ENCODE results near the gene PLCB1. TPM values are rescaled to one million over a fixed set of nuclear protein-coding genes. Genes with fewer than 3 reads are reported as not detected.

PLCB1 gene
- total RNA-seq, 1 experiment from 2014 or later = 2.9 TPM

DNA sequence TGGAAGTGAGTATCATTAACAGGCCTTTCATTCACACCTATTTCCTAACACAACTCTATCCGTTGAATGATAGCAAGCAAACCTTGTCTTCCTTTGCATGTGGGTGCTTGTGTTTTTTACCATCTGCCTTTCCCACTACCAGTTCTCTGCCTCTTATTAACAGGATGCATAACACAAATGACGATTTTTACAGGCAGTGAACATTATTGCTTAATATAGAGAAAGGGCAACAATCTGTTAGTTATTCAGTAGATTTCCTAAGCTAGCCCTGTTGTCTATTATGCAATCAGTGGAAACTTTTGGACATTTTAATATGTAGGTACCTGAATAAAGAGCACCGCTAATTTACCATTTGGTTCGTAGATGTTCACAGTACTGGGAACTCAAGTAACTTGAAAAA is 588.0 kb downstream of the PLCB1 start:
- DNase-seq (ENCODE audit: low read depth) = no peak

DNA sequence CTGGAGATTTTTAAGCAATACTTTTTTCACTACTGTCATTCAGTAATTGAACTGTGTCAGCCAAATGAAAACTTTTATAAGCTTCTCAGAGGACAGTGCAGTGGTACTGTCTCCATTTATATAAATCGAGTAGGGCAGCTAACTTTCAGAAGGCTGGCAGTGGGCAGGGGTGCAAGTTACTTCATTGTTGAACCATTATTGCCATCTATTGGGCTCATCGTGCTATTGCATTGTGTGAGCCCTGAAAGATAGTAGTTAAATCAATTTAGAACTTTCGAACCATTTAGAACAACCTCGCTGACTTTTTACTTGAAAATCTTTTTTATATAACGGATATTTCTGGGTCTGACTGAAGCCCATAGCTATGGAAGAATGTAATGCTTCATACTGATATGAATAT is 589.0 kb downstream of the PLCB1 start:
- DNase-seq (ENCODE audit: low read depth) = peak; percentile 45

DNA sequence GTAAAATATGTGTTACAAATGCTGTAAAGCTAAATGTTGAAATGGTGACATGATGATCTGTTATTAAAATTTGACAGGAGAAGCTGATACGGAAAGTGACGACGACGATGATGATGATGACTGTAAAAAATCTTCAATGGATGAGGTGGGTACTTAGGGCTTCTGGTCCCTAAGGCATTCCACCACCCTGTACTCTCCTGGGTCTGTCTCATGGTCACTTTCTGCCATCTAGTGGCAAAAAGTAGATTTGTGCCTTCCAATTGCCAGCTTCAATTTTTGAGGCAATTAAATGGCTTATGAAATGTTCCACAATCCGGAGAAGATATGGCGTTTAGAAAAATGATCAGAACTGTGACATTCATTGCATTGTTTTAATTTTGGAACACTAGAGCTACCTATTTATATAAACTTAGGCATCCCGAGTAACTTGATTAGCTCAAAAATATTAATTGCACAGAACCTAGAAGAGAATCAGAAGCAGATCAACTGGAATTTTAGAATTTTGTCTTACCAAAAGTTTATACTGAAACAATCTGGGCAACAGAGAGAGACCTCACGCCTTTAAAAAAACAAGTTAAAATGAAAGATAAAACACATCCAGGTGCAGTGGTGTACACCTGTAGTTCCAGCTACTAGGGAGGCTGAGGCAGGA is 590.3 kb downstream of the PLCB1 start:
- DNase-seq (ENCODE audit: low read depth) = peak; percentile 58

DNA sequence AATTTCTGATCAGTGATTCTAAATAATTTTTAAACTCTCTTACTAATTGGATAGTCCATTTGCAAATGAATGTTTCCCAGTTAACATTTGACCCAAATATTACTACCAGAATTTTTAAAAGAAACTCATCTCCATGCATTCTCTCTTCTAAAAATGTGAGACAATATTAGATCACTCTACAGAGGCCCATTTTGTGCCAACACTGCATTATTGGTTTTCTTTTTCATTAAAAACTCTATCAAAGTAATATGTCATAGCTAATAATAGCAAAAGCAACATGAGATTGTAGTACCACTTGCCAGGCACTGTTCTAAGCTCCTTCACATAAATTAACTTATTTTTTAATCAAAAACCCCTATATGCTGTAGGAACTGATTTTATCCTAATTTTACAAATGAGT is 591.2 kb downstream of the PLCB1 start:
- DNase-seq (ENCODE audit: low read depth) = no peak

DNA sequence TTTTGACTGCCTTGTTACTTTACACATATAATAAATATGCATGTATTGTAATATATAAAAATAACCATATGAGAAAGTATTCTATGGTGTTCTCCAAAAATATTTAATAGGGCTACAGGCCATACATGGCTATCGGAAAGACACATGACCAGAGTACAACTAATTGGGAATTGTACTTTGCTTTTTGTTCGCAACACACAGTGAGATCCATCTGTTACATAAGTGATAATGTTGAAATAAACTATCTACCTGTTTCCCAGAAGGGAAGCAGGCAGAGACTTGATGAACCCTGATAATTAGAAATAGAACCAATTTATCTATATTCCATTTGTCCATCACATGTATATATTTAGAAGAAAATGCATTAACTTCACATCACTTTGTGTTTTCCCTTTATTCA is 592.8 kb downstream of the PLCB1 start:
- no peak for DNase-seq (ENCODE audit: low read depth)

DNA sequence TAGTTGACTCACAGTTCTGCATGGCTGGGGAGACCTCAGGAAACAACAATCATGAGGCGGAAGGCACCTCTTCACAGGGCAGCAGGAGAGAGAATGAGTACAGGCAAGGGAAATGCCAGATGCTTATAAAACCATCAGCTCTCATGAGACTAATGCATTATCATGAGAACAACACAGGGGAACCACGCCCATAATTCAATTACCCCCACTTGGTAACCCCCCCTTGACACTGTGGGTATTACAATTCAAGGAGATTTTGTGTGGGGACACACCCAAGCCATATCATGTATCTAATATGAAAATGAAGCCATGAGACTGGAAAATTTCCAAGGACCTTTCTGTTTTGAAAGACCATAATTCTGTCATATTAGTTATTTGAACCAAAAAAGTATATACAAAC is 594.4 kb downstream of the PLCB1 start:
- DNase-seq (ENCODE audit: low read depth) = no peak

DNA sequence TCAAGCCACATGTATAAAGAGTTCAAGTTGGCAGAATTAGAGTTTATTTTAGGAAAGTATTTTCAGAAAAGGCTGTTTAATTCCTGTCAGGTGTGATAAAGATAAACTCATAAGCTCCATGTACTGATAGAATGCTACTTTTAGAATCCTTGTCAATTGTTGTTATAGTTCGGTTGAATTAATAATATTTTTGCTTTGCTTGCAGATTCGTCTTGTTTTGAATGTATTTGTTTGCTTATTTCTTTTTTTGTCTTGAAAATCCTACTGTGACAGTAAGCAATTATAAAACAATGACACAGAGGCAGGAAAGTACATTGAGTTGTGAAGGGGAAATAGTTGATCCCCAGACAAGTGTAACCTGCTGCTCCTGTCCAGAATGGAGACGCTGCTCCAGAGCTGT is 602.9 kb downstream of the PLCB1 start:
- DNase-seq (ENCODE audit: low read depth) = no peak

DNA sequence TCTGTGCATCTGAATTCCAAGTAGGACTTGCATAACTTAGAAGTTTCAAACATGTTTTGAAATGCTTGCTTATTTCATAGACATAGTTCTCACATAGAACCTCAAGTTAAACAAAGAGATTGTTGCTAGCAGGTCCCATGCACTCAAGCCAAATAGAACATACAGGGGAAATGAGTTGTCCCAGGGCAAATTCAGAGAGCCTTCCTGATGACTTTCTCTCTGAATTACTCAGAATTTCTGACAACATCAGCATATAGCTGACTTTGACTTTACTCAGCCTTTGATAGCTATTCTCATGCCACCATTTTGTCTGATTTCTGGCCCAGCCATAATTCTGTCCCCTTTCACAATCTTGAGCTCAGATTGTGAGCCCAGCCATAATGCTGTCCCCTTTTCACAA is 603.6 kb downstream of the PLCB1 start:
- DNase-seq (ENCODE audit: low read depth) = no peak

DNA sequence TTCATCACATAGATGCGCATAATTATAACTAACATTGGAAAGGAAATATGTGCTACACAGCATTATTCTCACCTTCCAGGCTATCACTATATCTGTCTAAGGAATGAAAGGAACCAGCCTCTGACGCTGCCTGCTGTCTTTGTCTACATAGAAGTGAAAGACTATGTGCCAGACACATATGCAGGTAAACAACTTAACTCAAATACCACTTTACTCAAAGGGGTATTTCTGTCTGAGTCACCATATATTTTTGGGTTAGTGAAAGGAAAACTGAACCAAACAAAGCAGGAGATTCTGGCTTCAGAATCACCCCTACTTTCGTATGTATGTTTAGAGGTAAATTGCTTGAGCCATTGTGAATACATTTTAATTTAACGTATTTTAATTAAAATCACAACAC is 608.2 kb downstream of the PLCB1 start:
- DNase-seq (ENCODE audit: low read depth) = no peak

DNA sequence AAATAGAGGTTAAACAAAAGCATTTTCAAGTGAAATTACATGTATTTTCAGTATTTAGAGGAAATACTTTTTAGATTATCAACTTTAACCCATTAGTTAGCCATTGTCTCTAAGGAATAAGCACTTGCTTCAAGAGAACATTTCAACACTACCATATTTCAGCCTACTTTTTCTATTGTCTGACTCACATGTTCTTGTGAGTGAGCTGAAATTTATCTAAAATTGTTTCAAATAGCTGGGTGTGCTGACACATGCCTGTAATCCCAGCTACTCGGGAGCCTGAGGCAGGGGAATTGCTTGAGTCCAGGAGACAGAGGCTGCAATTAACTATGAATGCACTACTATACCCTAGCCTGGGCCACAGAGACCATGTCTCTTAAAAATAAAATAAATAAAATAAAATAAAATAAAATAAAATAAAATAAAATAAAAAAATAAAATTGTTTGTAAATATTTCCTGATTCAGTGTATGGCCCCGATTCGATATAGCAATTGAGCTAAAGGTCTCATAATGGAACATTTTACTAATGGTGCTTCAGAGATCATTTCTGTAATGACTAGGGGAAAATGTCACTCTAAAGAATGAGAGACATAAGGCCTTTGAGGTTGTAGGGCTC is 612.3 kb downstream of the PLCB1 start:
- no peak for DNase-seq (ENCODE audit: low read depth)

DNA sequence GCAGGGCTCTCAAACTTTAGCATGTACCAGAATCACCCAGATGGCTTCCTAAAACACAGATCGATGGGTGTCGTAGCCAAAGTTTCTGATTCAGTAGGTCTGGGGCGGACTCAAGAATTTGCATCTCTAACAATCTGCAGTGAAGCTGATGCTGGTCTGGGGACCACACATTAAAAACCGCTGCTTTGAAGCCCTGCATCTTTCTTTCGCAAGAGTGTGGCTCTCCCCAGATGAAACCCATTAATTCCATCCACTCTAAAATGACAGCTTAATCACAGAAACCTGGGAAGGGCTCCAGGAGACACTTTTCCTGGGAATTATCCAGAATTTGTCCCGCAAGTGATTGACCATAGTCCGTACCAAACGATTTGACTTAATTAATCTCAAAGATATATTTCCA is 617.0 kb downstream of the PLCB1 start:
- no peak for DNase-seq (ENCODE audit: low read depth)

DNA sequence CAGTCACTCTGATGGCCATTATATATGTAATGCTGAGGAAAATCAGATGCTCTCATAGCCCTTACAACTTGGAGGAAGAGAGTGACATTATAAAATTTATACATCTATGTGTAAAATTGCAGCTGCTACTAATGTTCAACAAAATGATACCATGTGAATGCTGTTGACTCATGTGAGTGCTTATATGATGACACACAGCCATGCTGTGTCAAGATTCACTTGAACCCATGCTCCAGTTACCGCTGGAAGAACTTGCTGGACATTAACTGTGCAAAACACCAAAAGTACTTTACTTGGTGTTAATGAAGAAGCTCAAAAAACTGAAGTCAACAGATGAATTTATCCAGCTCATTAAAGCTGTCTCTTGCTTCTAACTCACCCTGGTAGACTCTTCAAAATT is 617.9 kb downstream of the PLCB1 start:
- peak; percentile 43 for DNase-seq (ENCODE audit: low read depth)

DNA sequence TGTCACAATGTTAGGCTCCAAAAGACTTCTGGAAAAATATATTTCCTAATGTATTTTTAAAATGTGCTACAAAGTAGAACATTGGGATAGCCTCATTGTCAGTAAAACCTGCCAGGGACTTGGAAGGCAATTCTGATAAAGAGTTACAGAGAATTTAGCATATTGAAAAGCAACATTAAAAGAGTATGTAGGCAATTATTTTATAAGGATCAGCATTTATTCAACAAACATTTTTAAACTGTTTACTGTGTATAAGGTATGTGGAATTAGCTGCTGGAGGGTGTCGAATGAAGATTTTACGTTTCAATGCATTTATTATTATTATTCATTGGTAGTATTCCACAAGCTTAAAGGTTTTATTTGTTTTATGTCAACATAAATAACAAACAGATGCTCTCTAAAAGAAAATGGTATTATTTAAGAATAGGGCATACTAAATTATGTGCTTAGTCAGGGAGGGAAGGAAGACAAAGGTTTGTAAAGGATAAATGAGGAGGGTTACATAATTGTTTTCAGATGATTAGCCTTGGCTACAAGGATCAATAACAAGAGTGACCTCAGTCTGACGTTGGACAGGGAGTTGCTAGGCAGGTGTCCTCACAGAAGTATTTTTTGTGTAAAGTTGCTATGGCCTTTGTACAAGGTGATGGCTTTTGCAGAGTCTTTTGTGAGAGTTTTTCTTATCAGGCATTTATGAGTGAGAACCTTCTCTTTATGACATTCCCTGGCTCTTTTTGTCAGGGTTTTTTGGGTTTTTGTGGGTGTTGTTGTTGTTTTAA is 623.5 kb downstream of the PLCB1 start:
- DNase-seq (ENCODE audit: low read depth) = no peak

DNA sequence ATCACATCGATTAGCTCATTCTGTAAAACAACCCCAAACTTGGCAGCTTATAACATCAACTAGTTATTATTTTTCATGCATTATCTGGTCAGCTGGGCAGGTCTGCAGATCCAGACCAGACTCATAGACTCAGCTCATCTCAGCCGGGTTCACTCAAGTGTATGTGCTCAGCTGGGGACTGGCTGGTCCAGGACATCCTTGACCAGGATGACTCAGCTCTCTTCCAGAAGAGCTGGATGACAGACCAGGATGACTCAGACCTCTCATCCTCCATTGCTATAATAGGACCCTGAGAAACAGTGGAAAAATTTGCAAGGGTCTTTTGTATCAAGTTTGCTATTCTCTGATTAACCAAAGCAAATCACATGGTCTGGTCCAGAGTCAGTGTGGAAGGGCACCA is 624.3 kb downstream of the PLCB1 start:
- peak; percentile 83 for DNase-seq (ENCODE audit: low read depth)

DNA sequence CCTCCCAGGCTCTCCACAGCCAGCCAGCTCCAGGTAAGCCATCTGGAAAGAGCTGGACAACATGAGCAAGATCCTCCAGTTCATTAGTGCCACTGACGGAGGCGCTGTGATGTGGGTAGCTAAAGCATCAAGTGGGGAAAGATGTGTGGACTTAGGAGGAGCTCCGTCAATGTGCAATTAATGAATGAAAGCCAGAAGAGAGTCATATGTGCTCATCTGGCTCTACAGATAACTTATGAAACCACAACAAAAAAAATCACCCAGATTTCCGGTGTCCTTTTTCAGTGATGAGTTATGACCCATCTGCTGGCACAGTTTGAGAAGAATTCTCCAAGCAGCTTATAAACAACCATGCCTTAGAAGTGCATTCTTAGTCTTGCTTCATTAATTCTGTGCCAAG is 625.1 kb downstream of the PLCB1 start:
- peak; percentile 37 for DNase-seq (ENCODE audit: low read depth)

DNA sequence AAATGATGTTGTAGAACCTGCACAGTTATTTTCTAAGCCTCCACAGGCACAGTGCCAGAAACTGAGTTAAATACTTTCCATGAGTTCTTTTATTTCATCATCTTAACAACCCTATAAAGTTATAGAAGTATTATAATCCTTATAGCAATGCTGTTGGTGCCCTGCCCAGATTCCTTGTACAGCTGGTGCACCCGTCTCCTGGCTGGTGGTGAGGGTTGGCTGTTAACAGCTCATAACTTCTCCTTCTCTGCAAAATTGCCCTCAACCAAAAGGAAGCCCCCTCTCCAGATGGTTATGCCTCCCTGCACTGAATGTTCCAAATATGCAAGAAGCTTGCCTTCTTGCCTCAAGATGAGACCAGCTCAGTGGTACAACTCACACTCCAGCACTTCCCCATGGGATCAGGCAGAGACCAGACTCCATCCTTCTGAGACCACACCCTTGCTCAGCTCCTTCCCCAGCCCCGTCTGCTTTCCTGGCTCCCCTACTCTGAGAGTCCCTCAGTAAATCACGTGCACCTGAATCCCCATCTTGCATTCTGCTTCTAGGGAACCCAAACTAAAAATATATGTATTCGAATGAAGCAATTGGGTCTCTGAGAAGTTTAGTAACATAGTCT is 632.4 kb downstream of the PLCB1 start:
- DNase-seq (ENCODE audit: low read depth) = no peak

DNA sequence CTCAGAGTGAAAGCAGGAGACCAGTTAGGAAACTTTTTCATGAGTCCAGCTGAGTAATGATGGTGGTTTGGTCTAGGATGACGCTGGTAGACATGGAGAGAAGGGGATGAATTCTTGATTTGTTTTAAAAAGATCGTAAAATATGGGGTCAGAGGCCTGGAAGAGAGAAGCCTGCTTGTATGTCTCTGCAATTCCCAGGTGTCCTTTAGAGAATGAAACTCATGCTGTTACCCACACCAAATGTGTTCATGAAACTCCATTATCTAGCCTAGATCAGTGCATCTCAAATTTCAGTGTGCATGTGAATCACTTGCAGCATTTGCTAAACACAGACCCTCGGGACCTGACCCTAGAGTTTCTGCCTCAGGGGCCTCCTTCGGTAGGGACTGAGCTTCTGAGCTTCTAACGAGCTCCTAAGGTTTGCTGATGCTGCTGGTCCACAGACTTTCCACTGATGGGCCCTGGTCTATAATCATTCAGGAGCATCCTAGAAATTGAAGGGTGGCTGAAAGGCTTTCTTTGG is 634.9 kb downstream of the PLCB1 start:
- DNase-seq (ENCODE audit: low read depth) = no peak

DNA sequence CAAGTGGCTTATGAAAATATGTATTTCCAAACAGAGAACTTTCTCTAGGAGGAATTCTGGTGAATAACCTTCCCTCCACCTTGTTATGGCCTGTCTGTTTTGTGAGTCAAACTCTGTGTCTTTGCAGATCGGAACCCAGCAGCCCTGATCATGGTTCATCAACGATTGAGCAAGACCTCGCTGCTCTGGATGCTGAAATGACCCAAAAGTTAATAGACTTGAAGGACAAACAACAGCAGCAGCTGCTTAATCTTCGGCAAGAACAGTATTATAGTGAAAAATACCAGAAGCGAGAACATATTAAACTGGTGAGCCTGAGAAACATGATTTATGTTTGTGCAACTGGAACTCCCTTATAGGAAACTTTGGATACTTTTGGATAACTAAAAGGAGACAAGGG is 642.3 kb downstream of the PLCB1 start:
- no peak for DNase-seq (ENCODE audit: low read depth)

DNA sequence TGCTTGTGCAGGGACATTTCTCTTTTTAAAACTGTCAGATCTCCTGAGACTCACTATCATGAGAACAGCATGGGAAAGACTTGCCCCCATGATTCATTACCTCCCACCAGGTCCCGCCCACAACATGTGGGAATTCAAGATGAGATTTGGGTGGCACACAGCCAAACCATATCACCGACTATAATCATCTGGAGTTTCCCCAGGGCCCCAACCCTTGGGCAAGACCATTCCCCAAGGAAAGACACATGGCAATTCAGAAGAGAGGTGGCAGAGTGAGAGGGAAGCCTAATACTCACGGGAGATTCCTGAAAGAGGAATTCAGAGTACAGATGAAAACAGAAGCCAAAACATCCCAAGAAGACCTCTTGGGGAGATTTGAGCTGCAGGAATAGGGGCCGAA is 645.8 kb downstream of the PLCB1 start:
- peak; percentile 53 for DNase-seq (ENCODE audit: low read depth)

DNA sequence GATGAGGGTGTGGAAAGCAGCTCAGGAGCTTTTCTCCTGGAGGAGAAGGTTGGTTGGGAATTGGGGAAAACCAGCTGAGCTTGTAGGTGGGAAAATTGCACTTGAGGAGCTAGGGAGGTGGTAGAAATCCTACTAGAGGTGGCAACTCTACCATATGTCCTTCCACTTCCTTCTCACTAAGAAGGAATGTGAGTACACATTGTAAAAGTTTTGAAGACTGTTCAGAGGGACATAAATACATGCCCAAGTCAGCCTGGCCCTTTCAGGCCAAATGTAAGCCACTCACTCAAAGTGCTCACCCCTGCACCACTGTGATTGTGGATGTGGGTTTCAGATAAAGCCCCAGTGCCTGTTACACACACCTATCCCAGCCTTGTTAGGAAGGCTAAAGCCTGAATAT is 646.3 kb downstream of the PLCB1 start:
- DNase-seq (ENCODE audit: low read depth) = no peak

DNA sequence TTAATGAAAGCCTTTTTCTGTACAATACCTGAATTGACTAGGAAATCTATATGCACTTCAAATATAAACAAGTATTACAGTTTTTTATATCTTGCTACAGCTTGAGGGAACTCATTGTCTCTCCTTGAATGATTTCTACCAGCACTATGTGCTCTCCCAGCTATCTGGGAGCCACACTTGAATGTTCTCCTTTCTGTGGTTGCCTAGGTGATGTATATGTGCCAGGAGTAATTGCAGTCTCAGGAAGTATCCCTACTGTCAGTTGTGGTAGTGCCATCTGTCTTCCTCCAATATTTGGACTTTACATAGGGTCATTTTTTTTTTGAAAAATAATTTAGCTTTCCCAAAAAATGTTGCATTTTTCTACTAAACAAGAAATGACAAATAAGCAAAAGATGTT is 648.8 kb downstream of the PLCB1 start:
- DNase-seq (ENCODE audit: low read depth) = no peak

DNA sequence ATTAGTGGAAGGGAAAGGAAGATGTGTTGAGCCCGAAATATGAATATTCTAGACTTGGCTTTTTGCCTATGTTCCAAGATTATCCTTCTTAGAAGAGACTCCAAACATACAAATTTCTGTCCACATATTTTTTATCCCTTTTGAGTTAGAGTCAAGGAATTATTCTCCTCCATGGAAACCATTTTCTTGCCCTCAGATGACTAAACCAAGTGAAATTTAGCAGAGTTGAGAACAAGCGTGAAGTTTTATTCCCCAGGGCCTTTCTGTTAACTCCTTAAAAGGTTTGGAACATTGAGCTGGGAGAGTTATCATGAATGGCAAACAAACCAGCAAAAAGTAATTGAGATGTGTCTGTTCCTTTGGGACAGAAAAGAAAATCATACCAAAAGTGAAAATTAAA is 650.7 kb downstream of the PLCB1 start:
- no peak for DNase-seq (ENCODE audit: low read depth)

DNA sequence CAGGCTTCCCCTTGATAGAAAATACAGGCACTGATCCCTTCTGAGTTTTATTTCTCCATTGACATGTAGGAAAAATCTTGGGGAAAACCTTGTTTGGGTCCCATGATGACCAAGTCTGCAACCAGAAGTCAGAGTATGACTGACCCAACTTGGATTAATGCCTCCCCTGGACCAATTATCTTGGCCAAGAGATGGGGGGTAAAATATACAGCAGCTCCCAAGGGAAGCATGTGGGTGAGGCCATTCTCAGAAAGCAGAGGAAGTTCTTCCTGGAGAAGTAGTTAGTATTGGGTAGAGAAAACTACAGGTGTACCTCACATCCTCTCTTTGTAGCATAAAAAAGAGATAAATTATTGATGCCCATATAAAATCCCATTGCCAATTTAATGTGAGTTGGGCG is 651.7 kb downstream of the PLCB1 start:
- no peak for DNase-seq (ENCODE audit: low read depth)

All from Daoy (cell line).